NT2/D1 (cell line): ENCODE data around the gene LZIC.
A peak's percentile ranks its signal among the peaks of the same experiment; 100 is the strongest.

Experiments
- DNase-seq: peaks from one replicate; pipeline ENCODE4 v3.0.0-alpha.2; 2011; ENCODE audit warnings: low read depth, low spot score
- H3K27me3 ChIP-seq: 2 replicates; pipeline ENCODE4 v1.6.0; 2011; ENCODE audit warnings: mild to moderate bottlenecking; ENCODE audit not compliant: insufficient read length, insufficient read depth
- H3K36me3 ChIP-seq: 2 replicates; pipeline ENCODE4 v1.6.1; 2011; ENCODE audit warnings: mild to moderate bottlenecking, low read length, mixed read lengths; ENCODE audit not compliant: insufficient read depth, insufficient read length
- H3K4me1 ChIP-seq: 2 replicates; pipeline ENCODE4 v1.5.1; 2011; ENCODE audit not compliant: insufficient read depth, insufficient read length
- H3K4me3 ChIP-seq: 2 replicates; pipeline ENCODE4 v1.5.1; 2011; ENCODE audit warnings: low read depth; ENCODE audit not compliant: insufficient read length
- H3K9ac ChIP-seq: 2 replicates; pipeline ENCODE4 v1.6.0; 2011; ENCODE audit warnings: low read depth; ENCODE audit not compliant: insufficient read length
- H3K9me3 ChIP-seq: 2 replicates; pipeline ENCODE4 v1.5.1; 2011; ENCODE audit warnings: mild to moderate bottlenecking, low read length; ENCODE audit not compliant: insufficient read depth
- SUZ12 ChIP-seq: IDR thresholded peaks from 2 replicates; pipeline ENCODE4 v1.6.1; 2011; ENCODE audit not compliant: insufficient read length, insufficient read depth; ENCODE audit errors: extremely low read depth
- YY1 ChIP-seq: IDR thresholded peaks from 2 replicates; pipeline ENCODE4 v1.6.1; 2011; ENCODE audit not compliant: insufficient read length, insufficient read depth
- ZNF274 ChIP-seq: IDR thresholded peaks from 2 replicates; pipeline ENCODE4 v1.6.1; 2011; ENCODE audit warnings: mild to moderate bottlenecking, low read depth, low read length

Gene LZIC

DNA sequence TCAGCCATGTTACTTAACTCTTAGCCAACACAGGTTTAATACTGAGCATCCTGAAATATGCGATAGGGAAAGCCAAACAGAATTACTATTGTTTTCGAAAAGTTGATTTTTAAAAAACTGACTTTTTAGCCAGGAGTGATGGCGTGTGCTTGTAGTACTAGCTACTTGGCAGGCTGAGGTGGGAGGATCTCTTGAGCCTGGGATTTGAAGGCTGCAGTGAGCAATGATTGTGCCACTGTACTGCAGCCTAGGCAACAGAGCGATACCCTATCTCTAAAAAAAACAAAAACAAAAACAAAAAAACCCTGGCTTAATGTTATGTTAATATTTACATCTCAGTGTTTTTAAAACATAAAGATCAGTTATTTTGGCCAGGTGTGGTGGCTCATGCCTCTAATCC is 16.8 kb upstream of the LZIC start:
- H3K27me3 ChIP-seq: no peaks in the 10 kb centered on the region
- no peak overlapping the region for H3K9ac ChIP-seq
- DNase-seq: no peak

DNA sequence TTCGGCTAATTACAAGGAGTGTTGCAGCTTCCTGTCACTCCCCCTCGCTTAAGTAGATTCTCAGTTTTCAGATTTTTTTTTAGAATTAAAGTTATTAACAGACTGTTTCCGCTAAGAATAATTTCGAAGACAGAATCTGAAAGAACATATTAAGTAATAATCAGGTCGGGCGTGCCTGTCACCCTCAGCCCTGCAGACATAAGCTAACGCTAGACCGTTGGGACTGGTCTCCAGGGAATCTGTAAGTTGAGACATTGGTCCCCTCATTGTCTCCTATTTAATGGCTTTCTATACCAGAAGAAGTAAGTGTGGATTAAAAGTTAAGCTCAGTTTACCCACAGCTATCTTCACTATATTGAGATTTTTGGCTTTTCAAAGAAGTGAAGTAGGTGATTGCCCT is 14.5 kb upstream of the LZIC start:
- Histone ChIP-seq H3K4me1 (no peaks in the 10 kb centered on the region), H3K36me3 (no peaks in the 10 kb centered on the region), H3K9me3 (no peaks in the 10 kb centered on the region), H3K9ac (no peak overlapping the region), H3K27me3 (no peaks in the 10 kb centered on the region), H3K4me3 (no peak overlapping the region)
- TF ChIP-seq SUZ12: no peak
- no peak for TF ChIP-seq ZNF274
- no peak for TF ChIP-seq YY1
- DNase-seq: no peak

More for the DNA sequence above, 16.8 kb upstream of the LZIC start:
- H3K9me3 ChIP-seq: no peaks in the 10 kb centered on the region
- H3K4me1 ChIP-seq: no peaks in the 10 kb centered on the region
- TF ChIP-seq YY1: no peak
- H3K4me3 ChIP-seq: no peak overlapping the region
- H3K36me3 ChIP-seq: no peaks in the 10 kb centered on the region

DNA sequence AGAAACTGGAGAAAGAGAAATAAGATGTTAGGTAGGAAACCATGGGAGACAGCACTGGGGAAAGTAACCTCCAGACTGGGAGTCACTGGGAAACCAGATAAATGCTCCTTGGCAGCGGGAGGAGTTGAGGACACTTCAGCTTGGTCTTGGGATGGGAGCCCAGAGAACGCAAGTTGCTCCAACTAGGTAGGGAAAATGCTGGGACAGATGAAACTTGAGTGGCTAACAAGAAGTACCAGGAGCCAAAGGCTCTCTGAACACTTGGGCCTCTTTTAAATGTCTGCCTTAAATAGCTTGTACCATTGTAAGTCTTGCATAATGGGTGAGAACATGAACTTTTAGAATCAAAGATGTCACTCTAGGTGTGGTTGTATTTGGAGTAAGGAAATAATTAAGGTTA is 3.1 kb upstream of the LZIC start:
- no peak overlapping the region for H3K9ac ChIP-seq
- no peaks in the 10 kb centered on the region for H3K4me1 ChIP-seq
- H3K36me3 ChIP-seq: peaks cover 8% of the 10 kb centered on the region
- H3K9me3 ChIP-seq: no peaks in the 10 kb centered on the region
- TF ChIP-seq YY1 (no peak), SUZ12 (no peak), ZNF274 (no peak)
- no peak for DNase-seq
- no peak overlapping the region for H3K4me3 ChIP-seq
- no peaks in the 10 kb centered on the region for H3K27me3 ChIP-seq

DNA sequence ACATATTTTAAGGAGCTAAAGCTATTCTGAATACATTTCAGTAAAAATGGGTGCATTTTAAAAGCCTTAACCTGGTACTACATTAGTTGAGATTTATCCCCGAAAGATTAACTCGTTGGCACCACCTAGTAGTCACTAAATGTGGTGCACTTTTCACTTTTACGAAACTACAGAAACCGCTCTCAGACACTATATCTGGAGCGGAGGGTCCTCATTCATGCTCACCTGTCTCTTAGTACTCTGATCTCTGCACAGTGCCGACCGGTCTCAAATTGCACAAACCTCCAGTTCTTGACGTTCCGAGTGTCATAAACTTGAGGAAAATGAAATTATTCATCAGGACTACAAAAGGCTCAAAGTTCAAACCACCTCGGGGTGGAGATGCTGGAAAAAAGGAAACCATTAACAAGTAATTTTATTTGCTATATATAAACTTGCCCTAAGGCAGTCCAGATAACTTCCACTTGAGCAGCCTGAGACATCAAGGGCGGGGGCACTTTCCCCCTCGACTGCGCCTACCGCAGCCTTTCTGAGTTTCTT is 722 bp downstream of the LZIC start:
- Histone ChIP-seq H3K36me3 (peaks cover 27% of the 10 kb centered on the region), H3K4me1 (no peaks in the 10 kb centered on the region), H3K27me3 (no peaks in the 10 kb centered on the region), H3K4me3 (peak overlapping the region; percentile 88), H3K9me3 (no peaks in the 10 kb centered on the region), H3K9ac (peak overlapping the region; percentile 91)
- DNase-seq: no peak
- TF ChIP-seq ZNF274: no peak
- TF ChIP-seq SUZ12: no peak
- no peak for TF ChIP-seq YY1

DNA sequence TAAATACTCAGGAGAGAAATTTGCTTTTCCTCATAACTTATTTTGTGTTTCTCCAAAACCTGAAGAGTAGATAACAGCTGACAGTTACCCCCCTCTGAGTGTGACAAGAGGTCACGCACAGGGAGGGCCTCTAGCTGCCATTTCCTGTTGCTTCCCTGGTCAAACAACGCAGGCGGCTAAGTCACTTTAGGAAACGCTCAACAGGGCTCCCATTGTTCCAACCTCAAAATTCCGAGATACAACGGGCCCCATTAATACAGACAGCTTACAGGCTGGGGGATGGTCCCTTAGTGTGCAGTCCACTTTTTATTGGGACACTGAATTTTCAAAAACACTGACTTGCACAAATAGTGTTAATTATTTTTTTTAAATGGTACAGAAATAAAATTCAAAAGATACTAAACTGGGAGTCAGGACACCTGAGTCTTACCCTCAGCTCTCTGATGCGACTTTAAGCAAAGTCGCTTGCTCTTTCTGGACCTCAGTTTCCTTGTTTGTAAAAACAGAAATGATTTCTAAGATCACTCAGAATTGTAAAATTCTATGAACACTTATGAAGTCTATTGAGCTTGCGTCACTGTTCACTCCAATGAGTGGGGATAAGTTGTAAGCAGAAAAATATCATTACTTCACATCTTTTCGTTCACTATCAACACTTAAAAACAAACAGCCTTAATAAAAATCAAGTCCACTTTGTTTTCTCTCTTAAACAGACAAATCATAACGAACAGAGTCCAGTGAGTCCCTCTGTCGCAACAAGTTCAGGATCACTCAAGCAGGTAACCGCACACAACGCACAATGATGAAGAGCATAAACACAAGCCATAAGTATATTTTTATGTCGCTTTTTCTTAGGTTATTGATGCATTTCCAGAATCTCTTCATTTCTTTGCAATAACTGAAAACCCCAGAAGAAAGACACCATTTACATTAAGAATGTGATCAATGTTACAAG is 13.5 kb downstream of the LZIC start:
- TF ChIP-seq ZNF274 (no peak), YY1 (no peak), SUZ12 (no peak)
- no peaks in the 10 kb centered on the region for H3K9me3 ChIP-seq
- DNase-seq: peak; percentile 52
- no peak overlapping the region for H3K9ac ChIP-seq
- no peaks in the 10 kb centered on the region for H3K4me1 ChIP-seq
- H3K36me3 ChIP-seq: peaks cover 35% of the 10 kb centered on the region
- H3K27me3 ChIP-seq: no peaks in the 10 kb centered on the region
- H3K4me3 ChIP-seq: no peak overlapping the region

DNA sequence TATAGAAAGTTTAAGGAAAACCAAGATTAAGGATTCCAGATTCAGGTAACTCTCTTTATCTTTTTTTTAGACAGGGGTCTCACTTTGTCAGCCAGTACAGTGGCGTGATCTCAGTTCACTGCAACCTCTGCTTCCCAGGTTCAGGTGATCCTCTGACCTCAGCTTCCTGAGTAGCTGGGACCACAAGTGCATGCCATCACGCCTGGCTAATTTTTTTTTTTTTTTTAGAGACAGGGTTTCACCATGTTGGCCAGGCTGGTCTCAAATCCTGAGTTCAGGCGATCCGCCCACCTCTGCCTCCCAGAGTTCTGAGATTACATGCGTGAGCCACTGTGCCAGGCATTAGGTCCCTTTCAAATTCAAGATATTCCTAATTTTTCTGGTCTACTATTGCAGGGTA is 15.9 kb downstream of the LZIC start:
- no peak for DNase-seq
- TF ChIP-seq YY1: no peak
- no peak for TF ChIP-seq ZNF274
- TF ChIP-seq SUZ12: no peak
- Histone ChIP-seq H3K27me3 (no peaks in the 10 kb centered on the region), H3K9me3 (no peaks in the 10 kb centered on the region), H3K36me3 (peaks cover 23% of the 10 kb centered on the region), H3K4me1 (no peaks in the 10 kb centered on the region), H3K4me3 (no peak overlapping the region), H3K9ac (no peak overlapping the region)

DNA sequence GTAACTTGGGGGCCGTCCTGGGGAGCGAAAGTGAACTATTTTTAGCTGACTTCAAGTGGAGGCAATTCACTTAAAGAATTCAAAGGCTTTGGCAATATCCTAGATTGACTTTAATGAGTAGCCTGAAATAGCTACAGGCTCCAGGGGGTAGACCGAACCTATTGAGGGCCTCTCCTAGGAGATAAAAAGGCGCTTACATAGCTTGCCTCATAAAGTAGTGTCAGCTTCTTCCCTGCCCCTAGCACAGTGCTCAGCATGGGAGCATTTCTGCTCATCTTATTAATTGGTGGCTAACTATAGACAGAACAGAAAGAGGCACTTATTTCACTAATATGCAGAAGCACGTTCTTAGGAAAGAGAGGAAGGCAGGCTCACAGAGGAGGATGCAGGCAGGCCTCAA is 20.8 kb downstream of the LZIC start:
- no peaks in the 10 kb centered on the region for H3K27me3 ChIP-seq
- DNase-seq: no peak
- H3K4me3 ChIP-seq: no peak overlapping the region
- H3K9ac ChIP-seq: no peak overlapping the region
- no peaks in the 10 kb centered on the region for H3K9me3 ChIP-seq
- H3K36me3 ChIP-seq: no peaks in the 10 kb centered on the region
- H3K4me1 ChIP-seq: no peaks in the 10 kb centered on the region
- no peak for TF ChIP-seq ZNF274
- no peak for TF ChIP-seq SUZ12
- no peak for TF ChIP-seq YY1

DNA sequence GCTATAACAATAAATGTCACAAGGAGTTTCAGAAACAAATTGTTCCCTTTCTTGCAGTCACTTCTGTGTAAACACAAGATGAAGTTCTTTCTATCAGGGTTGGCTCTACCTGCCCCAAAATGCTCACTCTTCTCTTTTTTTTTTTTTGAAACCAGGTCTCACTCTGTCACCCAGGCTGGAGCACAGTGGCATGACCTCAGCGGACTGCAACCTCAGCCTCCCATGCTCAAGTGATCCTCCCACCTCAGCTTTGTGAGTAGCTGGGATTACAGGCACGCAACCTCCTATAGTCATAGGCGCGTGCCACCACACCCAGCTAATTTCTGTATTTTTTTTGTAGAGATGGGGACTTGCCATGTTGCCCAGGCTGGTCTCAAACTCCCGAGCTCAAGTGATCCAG is 22.6 kb downstream of the LZIC start:
- no peak for DNase-seq
- Histone ChIP-seq H3K4me3 (no peak overlapping the region), H3K27me3 (no peaks in the 10 kb centered on the region), H3K36me3 (no peaks in the 10 kb centered on the region), H3K9ac (no peak overlapping the region), H3K9me3 (no peaks in the 10 kb centered on the region), H3K4me1 (no peaks in the 10 kb centered on the region)
- TF ChIP-seq YY1 (no peak), SUZ12 (no peak), ZNF274 (no peak)
